ENCODE results near the gene FNTB. TPM values are rescaled to one million over a fixed set of nuclear protein-coding genes. Genes with fewer than 3 reads are reported as not detected.

Gene FNTB
- total RNA-seq, 1 experiment from 2014 or later, result 14.2 TPM

GRCh38 chr14:65102441-65103149 is 115.9 kb downstream of the FNTB start, which contains the start of gene MAX (continued):
- TF ChIP-seq ESRRA (CRISPR knock-in tag; IDR thresholded peaks at IDR 0.05; ENCODE audit: borderline replicate concordance), result no peak
- no peak for TF ChIP-seq TP53 (CRISPR knock-in tag; IDR thresholded peaks at IDR 0.05)
- TF ChIP-seq HMGA2 (CRISPR knock-in tag; IDR thresholded peaks at IDR 0.05), result no peak
- TF ChIP-seq, protein P1, sequence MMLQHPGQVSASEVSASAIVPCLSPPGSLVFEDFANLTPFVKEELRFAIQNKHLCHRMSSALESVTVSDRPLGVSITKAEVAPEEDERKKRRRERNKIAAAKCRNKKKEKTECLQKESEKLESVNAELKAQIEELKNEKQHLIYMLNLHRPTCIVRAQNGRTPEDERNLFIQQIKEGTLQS (CRISPR knock-in tag; conservative IDR thresholded peaks at IDR 0.05), result no peak
- TF ChIP-seq, protein P2, sequence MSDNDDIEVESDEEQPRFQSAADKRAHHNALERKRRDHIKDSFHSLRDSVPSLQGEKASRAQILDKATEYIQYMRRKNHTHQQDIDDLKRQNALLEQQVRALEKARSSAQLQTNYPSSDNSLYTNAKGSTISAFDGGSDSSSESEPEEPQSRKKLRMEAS (CRISPR knock-in tag; IDR thresholded peaks at IDR 0.05), result peak; percentile 78; the same call in 1 of the 2 replicates
- TF ChIP-seq, protein P3, sequence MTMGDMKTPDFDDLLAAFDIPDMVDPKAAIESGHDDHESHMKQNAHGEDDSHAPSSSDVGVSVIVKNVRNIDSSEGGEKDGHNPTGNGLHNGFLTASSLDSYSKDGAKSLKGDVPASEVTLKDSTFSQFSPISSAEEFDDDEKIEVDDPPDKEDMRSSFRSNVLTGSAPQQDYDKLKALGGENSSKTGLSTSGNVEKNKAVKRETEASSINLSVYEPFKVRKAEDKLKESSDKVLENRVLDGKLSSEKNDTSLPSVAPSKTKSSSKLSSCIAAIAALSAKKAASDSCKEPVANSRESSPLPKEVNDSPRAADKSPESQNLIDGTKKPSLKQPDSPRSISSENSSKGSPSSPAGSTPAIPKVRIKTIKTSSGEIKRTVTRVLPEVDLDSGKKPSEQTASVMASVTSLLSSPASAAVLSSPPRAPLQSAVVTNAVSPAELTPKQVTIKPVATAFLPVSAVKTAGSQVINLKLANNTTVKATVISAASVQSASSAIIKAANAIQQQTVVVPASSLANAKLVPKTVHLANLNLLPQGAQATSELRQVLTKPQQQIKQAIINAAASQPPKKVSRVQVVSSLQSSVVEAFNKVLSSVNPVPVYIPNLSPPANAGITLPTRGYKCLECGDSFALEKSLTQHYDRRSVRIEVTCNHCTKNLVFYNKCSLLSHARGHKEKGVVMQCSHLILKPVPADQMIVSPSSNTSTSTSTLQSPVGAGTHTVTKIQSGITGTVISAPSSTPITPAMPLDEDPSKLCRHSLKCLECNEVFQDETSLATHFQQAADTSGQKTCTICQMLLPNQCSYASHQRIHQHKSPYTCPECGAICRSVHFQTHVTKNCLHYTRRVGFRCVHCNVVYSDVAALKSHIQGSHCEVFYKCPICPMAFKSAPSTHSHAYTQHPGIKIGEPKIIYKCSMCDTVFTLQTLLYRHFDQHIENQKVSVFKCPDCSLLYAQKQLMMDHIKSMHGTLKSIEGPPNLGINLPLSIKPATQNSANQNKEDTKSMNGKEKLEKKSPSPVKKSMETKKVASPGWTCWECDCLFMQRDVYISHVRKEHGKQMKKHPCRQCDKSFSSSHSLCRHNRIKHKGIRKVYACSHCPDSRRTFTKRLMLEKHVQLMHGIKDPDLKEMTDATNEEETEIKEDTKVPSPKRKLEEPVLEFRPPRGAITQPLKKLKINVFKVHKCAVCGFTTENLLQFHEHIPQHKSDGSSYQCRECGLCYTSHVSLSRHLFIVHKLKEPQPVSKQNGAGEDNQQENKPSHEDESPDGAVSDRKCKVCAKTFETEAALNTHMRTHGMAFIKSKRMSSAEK (CRISPR knock-in tag; IDR thresholded peaks at IDR 0.05; ENCODE audit: borderline replicate concordance), result 0 out of 2 replicates have a peak, but pooled peaks have one; percentile 57
- no peak for TF ChIP-seq E2F4 (CRISPR knock-in tag; IDR thresholded peaks at IDR 0.05; ENCODE audit: borderline replicate concordance, low read depth)
- no peak for TF ChIP-seq PRRX2 (CRISPR knock-in tag; IDR thresholded peaks at IDR 0.05)
- no peak for TF ChIP-seq KAT7 (CRISPR knock-in tag; IDR thresholded peaks at IDR 0.05; ENCODE audit: borderline replicate concordance)
- TF ChIP-seq, protein P4, sequence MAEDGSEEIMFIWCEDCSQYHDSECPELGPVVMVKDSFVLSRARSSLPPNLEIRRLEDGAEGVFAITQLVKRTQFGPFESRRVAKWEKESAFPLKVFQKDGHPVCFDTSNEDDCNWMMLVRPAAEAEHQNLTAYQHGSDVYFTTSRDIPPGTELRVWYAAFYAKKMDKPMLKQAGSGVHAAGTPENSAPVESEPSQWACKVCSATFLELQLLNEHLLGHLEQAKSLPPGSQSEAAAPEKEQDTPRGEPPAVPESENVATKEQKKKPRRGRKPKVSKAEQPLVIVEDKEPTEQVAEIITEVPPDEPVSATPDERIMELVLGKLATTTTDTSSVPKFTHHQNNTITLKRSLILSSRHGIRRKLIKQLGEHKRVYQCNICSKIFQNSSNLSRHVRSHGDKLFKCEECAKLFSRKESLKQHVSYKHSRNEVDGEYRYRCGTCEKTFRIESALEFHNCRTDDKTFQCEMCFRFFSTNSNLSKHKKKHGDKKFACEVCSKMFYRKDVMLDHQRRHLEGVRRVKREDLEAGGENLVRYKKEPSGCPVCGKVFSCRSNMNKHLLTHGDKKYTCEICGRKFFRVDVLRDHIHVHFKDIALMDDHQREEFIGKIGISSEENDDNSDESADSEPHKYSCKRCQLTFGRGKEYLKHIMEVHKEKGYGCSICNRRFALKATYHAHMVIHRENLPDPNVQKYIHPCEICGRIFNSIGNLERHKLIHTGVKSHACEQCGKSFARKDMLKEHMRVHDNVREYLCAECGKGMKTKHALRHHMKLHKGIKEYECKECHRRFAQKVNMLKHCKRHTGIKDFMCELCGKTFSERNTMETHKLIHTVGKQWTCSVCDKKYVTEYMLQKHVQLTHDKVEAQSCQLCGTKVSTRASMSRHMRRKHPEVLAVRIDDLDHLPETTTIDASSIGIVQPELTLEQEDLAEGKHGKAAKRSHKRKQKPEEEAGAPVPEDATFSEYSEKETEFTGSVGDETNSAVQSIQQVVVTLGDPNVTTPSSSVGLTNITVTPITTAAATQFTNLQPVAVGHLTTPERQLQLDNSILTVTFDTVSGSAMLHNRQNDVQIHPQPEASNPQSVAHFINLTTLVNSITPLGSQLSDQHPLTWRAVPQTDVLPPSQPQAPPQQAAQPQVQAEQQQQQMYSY (CRISPR knock-in tag; IDR thresholded peaks at IDR 0.05), result no peak
- TF ChIP-seq ZNF263 (CRISPR knock-in tag; IDR thresholded peaks at IDR 0.05; ENCODE audit: low read depth), result no peak
- TF ChIP-seq, protein P5, sequence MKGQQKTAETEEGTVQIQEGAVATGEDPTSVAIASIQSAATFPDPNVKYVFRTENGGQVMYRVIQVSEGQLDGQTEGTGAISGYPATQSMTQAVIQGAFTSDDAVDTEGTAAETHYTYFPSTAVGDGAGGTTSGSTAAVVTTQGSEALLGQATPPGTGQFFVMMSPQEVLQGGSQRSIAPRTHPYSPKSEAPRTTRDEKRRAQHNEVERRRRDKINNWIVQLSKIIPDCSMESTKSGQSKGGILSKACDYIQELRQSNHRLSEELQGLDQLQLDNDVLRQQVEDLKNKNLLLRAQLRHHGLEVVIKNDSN (CRISPR knock-in tag; IDR thresholded peaks at IDR 0.05), result peak; percentile 98
- peak; percentile 64; the same call in 1 of the 2 replicates for TF ChIP-seq SP1 (CRISPR knock-in tag; conservative IDR thresholded peaks at IDR 0.05)
- no peak for TF ChIP-seq TCF7 (CRISPR knock-in tag; IDR thresholded peaks at IDR 0.05; ENCODE audit: low read depth)
- no peak for TF ChIP-seq ZNF317 (CRISPR knock-in tag; IDR thresholded peaks at IDR 0.05; ENCODE audit: borderline replicate concordance, low read depth)
- TF ChIP-seq, protein P6, sequence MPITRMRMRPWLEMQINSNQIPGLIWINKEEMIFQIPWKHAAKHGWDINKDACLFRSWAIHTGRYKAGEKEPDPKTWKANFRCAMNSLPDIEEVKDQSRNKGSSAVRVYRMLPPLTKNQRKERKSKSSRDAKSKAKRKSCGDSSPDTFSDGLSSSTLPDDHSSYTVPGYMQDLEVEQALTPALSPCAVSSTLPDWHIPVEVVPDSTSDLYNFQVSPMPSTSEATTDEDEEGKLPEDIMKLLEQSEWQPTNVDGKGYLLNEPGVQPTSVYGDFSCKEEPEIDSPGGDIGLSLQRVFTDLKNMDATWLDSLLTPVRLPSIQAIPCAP (CRISPR knock-in tag; IDR thresholded peaks at IDR 0.05), result no peak
- no peak for TF ChIP-seq NR3C1 (CRISPR knock-in tag; conservative IDR thresholded peaks at IDR 0.05; ENCODE audit: low read depth)
- TF ChIP-seq, protein P7, sequence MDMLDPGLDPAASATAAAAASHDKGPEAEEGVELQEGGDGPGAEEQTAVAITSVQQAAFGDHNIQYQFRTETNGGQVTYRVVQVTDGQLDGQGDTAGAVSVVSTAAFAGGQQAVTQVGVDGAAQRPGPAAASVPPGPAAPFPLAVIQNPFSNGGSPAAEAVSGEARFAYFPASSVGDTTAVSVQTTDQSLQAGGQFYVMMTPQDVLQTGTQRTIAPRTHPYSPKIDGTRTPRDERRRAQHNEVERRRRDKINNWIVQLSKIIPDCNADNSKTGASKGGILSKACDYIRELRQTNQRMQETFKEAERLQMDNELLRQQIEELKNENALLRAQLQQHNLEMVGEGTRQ (CRISPR knock-in tag; IDR thresholded peaks at IDR 0.05), result peak; percentile 97
- TF ChIP-seq, protein P8, sequence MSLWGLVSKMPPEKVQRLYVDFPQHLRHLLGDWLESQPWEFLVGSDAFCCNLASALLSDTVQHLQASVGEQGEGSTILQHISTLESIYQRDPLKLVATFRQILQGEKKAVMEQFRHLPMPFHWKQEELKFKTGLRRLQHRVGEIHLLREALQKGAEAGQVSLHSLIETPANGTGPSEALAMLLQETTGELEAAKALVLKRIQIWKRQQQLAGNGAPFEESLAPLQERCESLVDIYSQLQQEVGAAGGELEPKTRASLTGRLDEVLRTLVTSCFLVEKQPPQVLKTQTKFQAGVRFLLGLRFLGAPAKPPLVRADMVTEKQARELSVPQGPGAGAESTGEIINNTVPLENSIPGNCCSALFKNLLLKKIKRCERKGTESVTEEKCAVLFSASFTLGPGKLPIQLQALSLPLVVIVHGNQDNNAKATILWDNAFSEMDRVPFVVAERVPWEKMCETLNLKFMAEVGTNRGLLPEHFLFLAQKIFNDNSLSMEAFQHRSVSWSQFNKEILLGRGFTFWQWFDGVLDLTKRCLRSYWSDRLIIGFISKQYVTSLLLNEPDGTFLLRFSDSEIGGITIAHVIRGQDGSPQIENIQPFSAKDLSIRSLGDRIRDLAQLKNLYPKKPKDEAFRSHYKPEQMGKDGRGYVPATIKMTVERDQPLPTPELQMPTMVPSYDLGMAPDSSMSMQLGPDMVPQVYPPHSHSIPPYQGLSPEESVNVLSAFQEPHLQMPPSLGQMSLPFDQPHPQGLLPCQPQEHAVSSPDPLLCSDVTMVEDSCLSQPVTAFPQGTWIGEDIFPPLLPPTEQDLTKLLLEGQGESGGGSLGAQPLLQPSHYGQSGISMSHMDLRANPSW (CRISPR knock-in tag; conservative IDR thresholded peaks at IDR 0.05; ENCODE audit: low read depth), result no peak
- peak; percentile 94 for TF ChIP-seq FOXK1 (CRISPR knock-in tag; IDR thresholded peaks at IDR 0.05)
- TF ChIP-seq ELF4 (CRISPR knock-in tag; IDR thresholded peaks at IDR 0.05; ENCODE audit: low read depth), result no peak
